Measurements from ENCODE around the gene CNTROB. TPM values are rescaled to one million over a fixed set of nuclear protein-coding genes. Genes with fewer than 3 reads are reported as not detected.
A peak's percentile ranks its signal among the peaks of the same experiment; 100 is the strongest.

Gene CNTROB
- total and polyA plus RNA-seq, 2 of the 4 experiments (the other 2 are of a cell fraction), result 12.7 to 26.4 TPM

DNA sequence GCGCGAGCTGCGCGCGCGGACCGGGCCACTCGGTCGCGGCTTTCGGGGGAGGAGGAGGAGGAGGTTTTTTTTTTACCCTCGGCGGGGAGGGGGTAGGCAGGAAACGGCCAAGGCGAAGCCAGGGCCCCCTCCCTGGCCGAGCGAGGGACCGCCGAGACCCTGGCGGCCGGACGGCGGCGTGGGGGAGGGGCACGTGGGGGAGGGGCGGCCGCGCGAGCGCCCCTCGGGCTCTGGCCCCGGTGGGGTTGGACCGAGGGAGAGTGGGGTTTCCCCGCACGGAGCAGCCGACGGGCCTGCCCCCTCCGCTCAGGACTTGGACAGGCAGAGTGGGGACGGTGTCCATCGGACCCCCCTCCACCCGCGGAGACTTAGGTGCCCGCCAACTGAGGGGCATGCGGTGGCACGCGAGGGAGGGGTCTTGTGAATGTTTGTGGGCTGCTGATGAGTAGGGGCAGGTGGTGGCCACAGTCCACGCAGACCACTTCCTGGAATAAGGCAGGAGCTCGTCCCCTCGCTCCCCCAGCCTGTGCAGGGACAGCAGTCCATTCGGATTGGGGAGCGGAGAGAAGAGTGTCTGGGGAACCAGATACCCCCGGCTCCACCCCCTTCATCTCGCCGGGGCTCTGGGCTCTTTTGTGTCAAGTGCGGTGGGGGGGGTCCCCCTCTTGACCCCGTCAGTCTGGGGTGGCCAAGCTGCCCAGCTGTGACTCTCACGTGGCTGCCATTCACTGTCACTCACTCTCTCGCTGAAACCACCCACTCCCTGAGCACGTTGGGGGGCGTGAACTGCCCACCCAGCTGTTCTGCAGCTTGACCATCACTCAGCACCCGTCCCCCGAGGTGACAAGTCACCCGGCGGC is 46.4 kb upstream of the CNTROB start:
- DNase-seq (peak; percentile 14), ATAC-seq (ENCODE audit: low read depth) (peak; percentile 2; the same call in 1 of the 2 replicates)
- peak overlapping the region; percentile 99 for H3K4me2 ChIP-seq (ENCODE audit: low read depth, low read length)
- H3K18ac ChIP-seq (ENCODE audit: low read depth, low read length), result peak overlapping the region; percentile 93
- peaks cover 13% of the 10 kb centered on the region for H3K36me3 ChIP-seq (ENCODE audit: control insufficient read depth, insufficient read depth, low read length)
- H2AK9ac ChIP-seq (replicated peaks; ENCODE audit: low read depth, low read length, poor library complexity), result peak overlapping the region; percentile 100
- H4K91ac ChIP-seq (ENCODE audit: insufficient read depth, low read depth, low read length), result peak overlapping the region; percentile 91
- in situ Hi-C loops (cut with MboI; ENCODE audit: low sequenced_read_pairs) (no loop called here), intact Hi-C loops (cut with micrococcal nuclease) (no loop called here), dilution Hi-C loops (cut with HindIII; ENCODE audit: low sequenced_read_pairs, unreplicated experiment) (no loop called here)
- H3K56ac ChIP-seq (ENCODE audit: extremely low read depth, insufficient read depth, low read length), result peak overlapping the region; percentile 87
- H3K9ac ChIP-seq (ENCODE audit: low read depth, low read length), result peak overlapping the region; percentile 99
- peak overlapping the region; percentile 98 for H3K14ac ChIP-seq (replicated peaks; ENCODE audit: low read depth, low read length)
- H2BK20ac ChIP-seq (ENCODE audit: low read depth, low read length), result no peak overlapping the region
- H3K4me1 ChIP-seq (ENCODE audit: control insufficient read depth, insufficient read depth, low read length), result peaks cover 28% of the 10 kb centered on the region
- peak overlapping the region; percentile 36 to 78; a peak in 3 of 4 replicates for H4K8ac ChIP-seq (ENCODE audit: low read depth in 2 of 2, low read length in 2 of 2)
- H3K79me1 ChIP-seq (ENCODE audit: low read depth in 1 of 2, low read length in 2 of 2), result peaks cover 11 to 59% of the 10 kb centered on the region in 2 experiments
- no peaks in the 10 kb centered on the region for H3K9me3 ChIP-seq (ENCODE audit: control insufficient read depth, insufficient read depth, low read length)
- H4K5ac ChIP-seq (ENCODE audit: low read depth, low read length), result peak overlapping the region; percentile 92
- H3K27ac ChIP-seq (ENCODE audit: insufficient read depth, low read length), result peak overlapping the region; percentile 100
- peak overlapping the region; percentile 86 for H2AFZ ChIP-seq (replicated peaks; ENCODE audit: low read length, poor library complexity)
- no peak overlapping the region; the same call in 2 of the 3 replicates for H2BK15ac ChIP-seq (ENCODE audit: low read depth, low read length)
- peak overlapping the region; percentile 98 for H2AK5ac ChIP-seq (ENCODE audit: low read depth, low read length)
- 0% methylated on average over 18 of the region's 64 CpGs; no CpG with 5 or more reads in 1 of the 2 experiments for WGBS, 2 experiments (ENCODE audit: extremely low coverage in 2 of 2, insufficient read length in 1 of 2)
- H2BK120ac ChIP-seq (ENCODE audit: low read depth, low read length), result peak overlapping the region; percentile 87
- H2BK5ac ChIP-seq (ENCODE audit: low read depth, low read length, poor library complexity, severe bottlenecking), result peak overlapping the region; percentile 98
- peaks cover 14% of the 10 kb centered on the region for H4K20me1 ChIP-seq (ENCODE audit: insufficient read depth, low read length)
- POLR2A ChIA-PET (ENCODE audit: unreplicated experiment), result no interaction called here
- no peaks in the 10 kb centered on the region for H3K27me3 ChIP-seq (ENCODE audit: control insufficient read depth, insufficient read depth, low read length)
- CTCF ChIA-PET, result interaction anchor here (0.6 kb wide), 2 partner anchors 22 to 23 kb away, joined by 3 to 4 read pairs; no protein-coding TSS in a partner anchor
- peak overlapping the region; percentile 98 for H3K4me3 ChIP-seq (ENCODE audit: insufficient read depth, low read depth, low read length)
- peak overlapping the region; percentile 96 for H3K23ac ChIP-seq (ENCODE audit: low read depth, low read length)
- no TSS peak for BruUV-seq (replicated peaks)
- TF ChIP-seq MAFK (IDR thresholded peaks at IDR 0.05; ENCODE audit: low read depth, low read length) (no peak), POLR2A (IDR thresholded peaks at IDR 0.05; ENCODE audit: low read depth, low read length) (no peak), RFX5 (IDR thresholded peaks at IDR 0.05; ENCODE audit: low read depth, low read length) (no peak), MAZ (IDR thresholded peaks at IDR 0.05; ENCODE audit: borderline replicate concordance, low read depth, low read length) (0 out of 2 replicates have a peak, but pooled peaks have one; percentile 16), CEBPB (IDR thresholded peaks at IDR 0.05; ENCODE audit: low read depth, low read length) (no peak)
- TF ChIP-seq, protein P1, sequence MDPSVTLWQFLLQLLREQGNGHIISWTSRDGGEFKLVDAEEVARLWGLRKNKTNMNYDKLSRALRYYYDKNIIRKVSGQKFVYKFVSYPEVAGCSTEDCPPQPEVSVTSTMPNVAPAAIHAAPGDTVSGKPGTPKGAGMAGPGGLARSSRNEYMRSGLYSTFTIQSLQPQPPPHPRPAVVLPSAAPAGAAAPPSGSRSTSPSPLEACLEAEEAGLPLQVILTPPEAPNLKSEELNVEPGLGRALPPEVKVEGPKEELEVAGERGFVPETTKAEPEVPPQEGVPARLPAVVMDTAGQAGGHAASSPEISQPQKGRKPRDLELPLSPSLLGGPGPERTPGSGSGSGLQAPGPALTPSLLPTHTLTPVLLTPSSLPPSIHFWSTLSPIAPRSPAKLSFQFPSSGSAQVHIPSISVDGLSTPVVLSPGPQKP (IDR thresholded peaks at IDR 0.05; ENCODE audit: borderline replicate concordance, low read depth, low read length), result no peak
- TF ChIP-seq, protein P2, sequence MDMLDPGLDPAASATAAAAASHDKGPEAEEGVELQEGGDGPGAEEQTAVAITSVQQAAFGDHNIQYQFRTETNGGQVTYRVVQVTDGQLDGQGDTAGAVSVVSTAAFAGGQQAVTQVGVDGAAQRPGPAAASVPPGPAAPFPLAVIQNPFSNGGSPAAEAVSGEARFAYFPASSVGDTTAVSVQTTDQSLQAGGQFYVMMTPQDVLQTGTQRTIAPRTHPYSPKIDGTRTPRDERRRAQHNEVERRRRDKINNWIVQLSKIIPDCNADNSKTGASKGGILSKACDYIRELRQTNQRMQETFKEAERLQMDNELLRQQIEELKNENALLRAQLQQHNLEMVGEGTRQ (IDR thresholded peaks at IDR 0.05; ENCODE audit: low read depth, low read length), result no peak
- H3K9me1 ChIP-seq (ENCODE audit: insufficient read depth, low read length), result peaks cover 12% of the 10 kb centered on the region
- H3K4ac ChIP-seq (ENCODE audit: low read depth, low read length), result peak overlapping the region; percentile 99
